Measurements from ENCODE around the gene FAM111A. TPM values are rescaled to one million over a fixed set of nuclear protein-coding genes. Genes with fewer than 3 reads are reported as not detected.

FAM111A gene
- total and polyA plus RNA-seq, 10 of the 15 experiments (the other 5 are each of a cell fraction or from before 2014, with no cell fraction given), result 26.6 to 95.0 (median 67.5) TPM

GRCh38 chr11:59154610-59155009, 12.0 kb downstream of the FAM111A start (continued):
- TF ChIP-seq CUX1 (IDR thresholded peaks at IDR 0.05; ENCODE audit: insufficient replicate concordance, low read depth, low read length) (no peak), NFYA (IDR thresholded peaks at IDR 0.05; ENCODE audit: borderline replicate concordance, low read depth, low read length) (no peak), USF1 (IDR thresholded peaks at IDR 0.05; ENCODE audit: borderline replicate concordance, extremely low read length, insufficient read depth, low read depth, low read length) (no peak), TCF3 (IDR thresholded peaks at IDR 0.05; ENCODE audit: borderline replicate concordance, insufficient read depth, low read depth, low read length) (no peak), YBX1 (IDR thresholded peaks at IDR 0.05) (no peak), HDAC6 (IDR thresholded peaks at IDR 0.05; ENCODE audit: unreplicated experiment) (no peak)

Data from GM12878 (cell line).